CD4-positive, alpha-beta T cell treated with Interleukin-15 for 4 hours (primary cell): ENCODE measurements around the gene TMEM245.

Experiments
- DNase-seq: peaks from one replicate; pipeline ENCODE4 v3.0.0-alpha.2; 2020; ENCODE audit warnings: low spot score

Gene TMEM245

GRCh38 chr9:109119439-109120203 lies at the start of gene TMEM245:
TSS of gene TMEM245 (minus strand) at chr9:109119947. CDS start at chr9:109119913, 34 bp downstream.
- peak; percentile 97 for DNase-seq

- DNase-seq: no peak
Observed at GRCh38 chr9:109168170-109168569, 48.4 kb upstream of the TMEM245 start.

- DNase-seq: no peak
Observed at GRCh38 chr9:109167716-109168115, 48.0 kb upstream of the TMEM245 start.

GRCh38 chr9:109166771-109167601 lies 47.2 kb upstream of the TMEM245 start, which contains the start of gene FRRS1L:
TSS of gene FRRS1L (minus strand) at chr9:109167249. CDS start at chr9:109167138, 111 bp downstream.
- DNase-seq: no peak

- DNase-seq: no peak
Observed at GRCh38 chr9:109166171-109166770, 46.5 kb upstream of the TMEM245 start.

- no peak for DNase-seq
Observed at GRCh38 chr9:109164042-109164441, 44.3 kb upstream of the TMEM245 start.

GRCh38 chr9:109163194-109163593 lies 43.4 kb upstream of the TMEM245 start:
- no peak for DNase-seq

GRCh38 chr9:109162677-109163076 lies 42.9 kb upstream of the TMEM245 start:
- no peak for DNase-seq

GRCh38 chr9:109161471-109161870 lies 41.7 kb upstream of the TMEM245 start:
- no peak for DNase-seq

GRCh38 chr9:109159583-109159982 lies 39.8 kb upstream of the TMEM245 start:
- DNase-seq: no peak

- DNase-seq: no peak
Observed at GRCh38 chr9:109158651-109159050, 38.9 kb upstream of the TMEM245 start.

- DNase-seq: no peak
Observed at GRCh38 chr9:109156708-109157107, 37.0 kb upstream of the TMEM245 start.

- DNase-seq: no peak
Observed at GRCh38 chr9:109150925-109151545, 31.3 kb upstream of the TMEM245 start.

GRCh38 chr9:109149722-109150121 lies 30.0 kb upstream of the TMEM245 start:
- DNase-seq: no peak

GRCh38 chr9:109149089-109149488 lies 29.3 kb upstream of the TMEM245 start:
- DNase-seq: no peak

GRCh38 chr9:109145051-109145450 lies 25.3 kb upstream of the TMEM245 start:
- no peak for DNase-seq

- peak; percentile 6 for DNase-seq
Observed at GRCh38 chr9:109143881-109144562, 24.3 kb upstream of the TMEM245 start.

- DNase-seq: no peak
Observed at GRCh38 chr9:109141375-109141774, 21.6 kb upstream of the TMEM245 start.

- no peak for DNase-seq
Observed at GRCh38 chr9:109139851-109140250, 20.1 kb upstream of the TMEM245 start.

GRCh38 chr9:109138421-109138820 lies 18.7 kb upstream of the TMEM245 start:
- no peak for DNase-seq

GRCh38 chr9:109134167-109134578 lies 14.4 kb upstream of the TMEM245 start:
- DNase-seq: no peak

GRCh38 chr9:109133533-109133932 lies 13.8 kb upstream of the TMEM245 start:
- DNase-seq: no peak
